ENCODE measurements around the gene ZNF284.
"Not testable (repeated sequence)": the region's sequence is repeated elsewhere in the genome, so short reads cannot be mapped to it uniquely, and the experiment has no call there.

Gene ZNF284

DNA sequence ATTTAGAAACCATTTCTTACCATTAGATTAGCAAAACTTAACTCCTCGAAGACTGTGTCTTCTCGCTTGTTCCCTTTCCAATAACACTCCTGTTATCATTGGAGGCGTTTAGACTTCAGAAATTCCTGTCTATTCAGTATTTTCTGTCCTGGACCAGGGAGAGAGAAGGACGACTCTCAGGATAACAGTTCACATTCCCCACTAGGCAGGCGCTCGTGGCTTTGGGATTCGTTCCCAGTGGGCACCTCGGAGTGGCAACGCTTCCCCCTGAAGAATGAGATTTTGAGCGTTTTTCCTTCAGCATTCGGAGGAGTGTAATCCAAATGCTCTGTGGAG is 40.8 kb downstream of the ZNF284 start:
- DNase-seq, result no peak

DNA sequence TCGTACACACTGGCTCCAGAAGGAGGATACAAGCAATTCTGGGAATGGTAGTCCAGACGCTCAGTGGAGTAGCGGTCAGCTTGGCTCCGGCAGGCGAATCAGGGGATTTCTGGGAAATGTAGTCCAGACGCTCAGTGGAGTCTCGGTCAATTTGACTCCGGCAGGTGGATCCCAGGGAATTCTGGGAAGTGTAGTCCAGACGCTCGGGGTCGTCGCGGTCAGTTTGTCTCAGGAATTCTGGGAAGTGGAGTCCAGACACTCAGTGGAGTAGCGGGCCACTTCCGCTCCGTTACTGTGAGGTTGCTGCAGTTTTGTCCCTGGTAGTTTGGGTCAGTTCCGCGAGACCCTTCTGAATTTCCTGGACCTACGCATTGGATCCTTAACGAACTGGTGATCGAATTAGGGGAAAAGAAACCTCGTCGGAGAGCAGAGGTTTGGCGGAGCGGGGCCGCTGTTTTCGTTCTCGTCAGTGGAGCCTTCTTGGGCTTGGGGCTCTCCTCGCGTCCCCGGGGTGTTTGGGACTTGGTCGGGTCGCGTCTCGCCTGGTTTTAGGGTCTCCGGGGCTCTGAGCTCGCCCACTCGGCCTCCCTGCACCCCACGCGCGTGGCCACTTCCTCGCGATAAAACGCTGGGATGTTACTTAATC is 41.3 kb downstream of the ZNF284 start, which contains the start of gene ZNF225:
TSS of gene ZNF225 (plus strand) at position 262 of the 646 bp plus-strand sequence. CDS start 2,429 bp downstream, outside the sequence.
- peak; percentile 87 for DNase-seq

DNA sequence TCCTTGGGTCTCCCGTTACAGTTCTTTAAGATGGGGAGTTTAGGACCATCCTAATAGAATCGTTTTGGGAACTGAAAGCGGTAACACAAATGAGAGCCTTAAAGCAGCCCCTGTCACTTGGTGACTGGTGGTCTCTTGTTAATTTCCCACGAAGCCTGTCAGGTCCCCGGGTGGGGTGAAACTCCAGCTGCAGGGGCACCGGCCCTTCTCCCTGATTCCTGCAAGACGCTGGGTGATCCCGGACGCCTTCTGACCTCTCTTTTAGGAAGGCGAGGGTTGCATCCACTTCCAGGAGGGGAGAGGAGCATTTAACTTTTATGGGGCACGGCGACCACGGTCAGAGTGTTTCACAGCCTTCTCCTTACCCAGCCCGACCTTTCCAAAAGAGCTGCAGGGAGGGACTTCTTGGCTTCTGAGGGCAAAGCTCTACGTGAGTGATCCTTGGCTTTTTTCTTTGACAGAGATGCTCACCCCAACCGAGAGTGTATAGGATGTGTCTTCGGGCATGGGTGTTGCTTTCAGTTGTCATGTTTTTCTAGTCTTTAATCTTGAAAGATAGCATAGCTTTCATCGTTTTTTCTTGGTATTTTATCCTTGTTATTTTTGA is 41.9 kb downstream of the ZNF284 start:
- no peak for DNase-seq

DNA sequence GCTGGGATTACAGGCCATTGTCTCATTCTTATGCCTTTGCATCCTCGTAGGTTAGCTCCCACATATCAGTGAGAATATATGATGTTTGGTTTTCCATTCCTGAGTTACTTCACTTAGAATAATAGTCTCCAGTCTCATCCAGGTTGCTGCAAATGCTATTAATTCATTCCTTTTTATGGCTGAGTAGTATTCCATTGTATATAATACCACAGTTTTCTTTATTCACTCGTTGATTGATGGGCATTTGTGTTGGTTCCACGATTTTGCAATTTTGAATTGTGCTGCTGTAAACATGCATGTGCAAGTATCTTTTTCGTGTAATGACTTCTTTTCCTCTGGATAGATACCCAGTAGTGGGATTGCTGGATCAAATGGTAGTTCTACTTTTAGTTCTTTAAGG is 49.2 kb downstream of the ZNF284 start:
- DNase-seq, result not testable (repeated sequence)

DNA sequence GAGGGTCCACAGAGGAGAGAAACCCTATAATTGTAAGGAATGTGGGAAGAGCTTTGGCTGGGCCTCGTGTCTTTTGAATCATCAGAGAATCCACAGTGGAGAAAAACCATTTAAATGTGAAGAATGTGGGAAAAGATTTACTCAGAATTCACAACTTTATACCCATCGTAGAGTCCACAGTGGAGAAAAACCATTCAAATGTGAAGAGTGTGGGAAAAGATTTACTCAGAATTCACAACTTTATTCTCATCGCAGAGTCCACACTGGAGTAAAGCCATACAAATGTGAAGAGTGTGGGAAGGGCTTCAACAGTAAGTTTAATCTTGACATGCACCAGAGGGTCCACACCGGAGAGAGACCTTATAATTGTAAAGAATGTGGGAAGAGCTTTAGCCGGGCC is 60.0 kb downstream of the ZNF284 start:
- DNase-seq, result no peak

Data from activated naive CD4-positive, alpha-beta T cell treated with Interleukin-2 at 50 U/mL for 16 hours (primary cell).